ENCODE measurements around the gene EGFL8.
"Not testable (repeated sequence)": the region's sequence is repeated elsewhere in the genome, so short reads cannot be mapped to it uniquely, and the experiment has no call there.

EGFL8 gene

DNA sequence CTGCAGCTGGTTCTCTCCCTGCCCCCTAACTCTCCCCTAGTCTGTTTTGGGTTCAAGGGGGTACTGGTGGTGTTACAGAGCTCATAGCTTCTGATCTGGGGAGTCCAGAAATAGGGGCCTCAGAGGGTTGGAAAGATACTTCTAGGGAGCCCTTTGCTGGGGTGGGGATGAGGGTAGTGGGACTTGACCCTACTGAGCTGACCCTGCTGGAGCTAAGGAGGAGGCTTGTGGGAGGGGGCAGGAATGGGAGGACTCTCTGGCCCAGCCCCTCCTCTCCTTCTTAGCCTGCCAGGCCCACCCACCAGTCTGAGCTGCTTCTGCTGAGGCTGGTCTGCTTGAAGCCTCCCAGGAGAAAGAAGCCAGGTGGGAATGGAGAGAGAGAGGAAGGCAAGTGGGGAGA, at the start of gene EGFL8:
Gene EGFL8, plus strand, starts transcription at position 301 of the 400 bp plus-strand sequence. CDS start 1,571 bp downstream, outside the sequence.
- DNase-seq: no peak

DNA sequence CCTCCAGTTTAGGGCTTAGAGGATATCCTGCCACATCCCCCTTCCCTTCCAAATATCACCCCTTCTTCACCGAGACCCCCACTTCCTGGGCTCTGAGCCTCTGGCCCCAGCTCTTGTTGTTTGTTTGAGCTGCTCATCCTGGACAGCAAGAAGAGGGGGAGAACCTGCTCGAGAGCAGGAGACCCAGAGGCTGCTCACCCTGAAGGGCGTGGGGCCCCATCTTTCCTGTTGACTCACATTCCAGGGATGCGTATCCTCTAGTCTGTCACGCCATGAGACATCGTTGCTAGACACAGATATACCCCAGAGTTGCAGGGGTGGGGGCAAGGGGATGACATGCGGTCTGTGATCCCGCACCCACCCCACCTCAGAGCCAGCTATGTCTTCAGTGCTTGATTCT, 49.6 kb upstream of the EGFL8 start:
- no peak for DNase-seq

DNA sequence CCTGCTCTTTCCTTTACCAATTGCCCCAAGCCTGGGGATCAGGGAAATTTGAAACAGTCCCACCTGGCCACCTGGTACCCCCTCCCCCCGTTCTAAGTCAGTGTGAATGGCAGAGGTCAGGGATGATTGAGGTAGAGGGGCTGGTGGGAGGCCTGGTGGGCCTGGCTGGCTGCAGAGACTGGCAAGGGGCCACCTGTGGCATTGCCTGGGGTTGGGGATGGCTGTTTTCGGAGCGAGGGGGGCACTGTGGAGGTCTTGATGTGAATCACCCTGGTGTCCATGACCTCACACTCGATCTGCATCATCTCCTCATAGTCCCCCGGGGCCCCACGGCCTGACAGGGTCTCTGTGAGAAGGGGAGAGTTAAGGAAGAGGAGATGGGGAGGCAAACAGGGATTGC, 48.8 kb upstream of the EGFL8 start:
- DNase-seq: no peak

DNA sequence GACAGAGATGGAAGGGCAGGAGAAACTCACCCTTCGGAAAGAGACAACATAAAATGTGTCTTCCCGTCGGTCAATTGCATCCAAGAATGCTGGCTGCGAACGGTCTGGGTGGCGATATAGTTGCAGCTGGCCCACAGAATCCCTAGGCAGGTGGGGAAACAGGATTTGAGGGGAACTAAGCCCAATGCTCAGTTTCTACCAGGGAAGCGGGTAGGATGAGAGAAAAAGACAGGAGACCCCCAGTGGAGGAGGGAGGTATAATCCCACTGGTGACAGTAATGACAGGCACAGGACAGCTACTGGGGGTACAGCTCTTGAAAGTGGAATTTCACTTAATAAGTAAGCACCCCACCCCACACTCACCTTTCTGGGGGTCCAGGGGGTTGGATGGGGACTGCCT, 47.7 kb upstream of the EGFL8 start:
- DNase-seq: no peak

DNA sequence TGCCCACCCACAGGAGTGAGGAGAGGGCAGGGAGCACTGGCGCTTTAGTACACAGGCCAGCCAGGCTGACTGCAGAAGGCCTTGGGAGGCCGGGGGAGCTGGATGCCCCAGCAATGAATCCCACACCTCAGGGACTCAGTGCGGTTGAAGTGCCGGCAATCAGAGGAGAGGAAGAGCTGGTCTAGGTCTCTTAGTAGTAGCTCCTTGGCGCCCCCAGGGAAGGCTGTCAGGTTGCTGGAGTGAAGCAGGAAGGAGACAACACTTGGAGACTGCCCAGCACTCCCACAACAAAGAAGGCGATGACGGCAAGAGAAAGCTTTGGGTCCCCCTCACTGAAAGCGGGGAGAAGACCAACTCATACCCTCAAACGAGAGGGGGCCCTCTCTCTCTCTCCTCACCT, 46.9 kb upstream of the EGFL8 start:
- DNase-seq: no peak

DNA sequence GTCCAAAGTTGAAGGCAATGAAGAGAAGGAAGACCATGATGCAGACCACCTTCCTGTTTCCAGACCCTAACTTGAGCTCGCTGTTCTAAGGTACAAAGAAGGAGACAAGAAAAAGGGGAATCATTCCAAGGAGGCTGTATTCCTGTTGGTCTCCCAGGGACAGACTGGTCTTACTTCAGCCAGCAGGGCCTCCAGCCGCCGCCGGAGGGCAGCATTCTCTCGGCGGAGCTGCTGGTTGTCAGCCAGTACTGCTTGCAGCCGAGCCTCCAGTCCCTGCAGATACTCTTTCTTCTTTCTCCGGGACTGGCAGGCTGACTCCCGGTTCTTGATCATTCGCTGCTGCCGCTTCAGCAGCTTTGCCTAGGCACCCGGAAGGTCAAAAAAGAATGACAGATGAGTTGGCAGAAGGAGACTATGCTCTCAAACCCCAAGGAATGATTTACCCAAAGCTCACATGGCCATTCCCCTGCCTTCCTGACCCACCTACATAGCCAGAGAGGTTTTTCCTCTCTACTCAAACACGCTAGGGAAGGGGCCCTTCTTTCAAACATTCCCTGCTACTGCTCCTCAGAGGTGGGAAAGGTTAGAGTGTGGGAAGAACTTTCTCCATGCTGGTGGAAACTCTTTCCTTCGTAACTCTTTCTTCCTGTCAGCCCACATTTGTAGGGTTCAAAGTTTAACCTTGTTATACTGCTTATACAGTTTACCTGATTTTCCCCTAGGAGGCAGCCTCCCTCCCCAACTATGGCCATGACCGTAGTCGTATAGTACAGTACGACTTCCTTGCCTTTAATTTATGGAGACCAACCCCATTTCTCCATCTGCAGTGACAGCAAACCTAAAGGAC, 45.4 kb upstream of the EGFL8 start:
- peak; percentile 69 to 76 for DNase-seq

DNA sequence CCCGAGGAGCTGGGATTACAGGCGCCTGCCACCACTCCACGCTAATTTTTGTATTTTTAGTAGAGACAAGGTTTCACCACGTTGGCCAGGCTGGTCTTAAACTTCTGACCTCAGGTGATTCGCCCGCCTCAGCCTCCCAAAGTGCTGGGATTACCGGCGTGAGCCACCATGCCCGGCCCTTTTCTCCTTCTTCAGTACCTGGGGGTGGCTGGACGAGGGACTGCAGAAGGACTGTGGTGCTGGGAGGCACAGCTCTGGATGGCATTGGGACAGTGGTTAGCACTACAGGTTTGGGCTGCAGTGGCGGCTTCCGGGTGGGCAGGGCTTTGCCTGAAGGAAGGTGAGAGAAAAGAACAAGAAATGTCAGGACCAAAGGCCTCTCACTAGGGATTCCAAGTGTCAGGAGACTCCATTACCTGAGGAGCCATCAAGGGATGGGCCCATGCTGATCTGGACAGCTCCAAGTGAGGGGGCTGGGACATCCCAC, 43.8 kb upstream of the EGFL8 start:
- no peak for DNase-seq

DNA sequence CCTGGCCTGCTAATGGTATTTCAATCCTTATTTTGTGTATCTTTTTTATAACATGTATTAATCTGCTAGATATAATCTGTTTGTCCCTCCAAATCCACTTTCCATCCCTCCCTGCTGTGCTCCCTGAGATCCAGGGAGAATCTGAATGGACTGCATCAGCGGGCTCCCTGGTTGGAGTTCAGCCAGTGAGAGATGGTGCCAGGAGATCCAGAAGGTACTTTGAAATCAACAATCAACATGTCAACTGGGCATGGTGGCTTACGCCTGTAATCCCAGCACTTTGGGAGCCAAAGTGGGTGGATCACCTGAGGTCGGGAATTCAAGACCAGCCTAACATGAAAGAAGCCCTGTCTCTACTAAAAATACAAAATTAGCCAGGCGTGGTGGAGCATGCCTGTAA, 40.7 kb upstream of the EGFL8 start:
- DNase-seq: no peak

DNA sequence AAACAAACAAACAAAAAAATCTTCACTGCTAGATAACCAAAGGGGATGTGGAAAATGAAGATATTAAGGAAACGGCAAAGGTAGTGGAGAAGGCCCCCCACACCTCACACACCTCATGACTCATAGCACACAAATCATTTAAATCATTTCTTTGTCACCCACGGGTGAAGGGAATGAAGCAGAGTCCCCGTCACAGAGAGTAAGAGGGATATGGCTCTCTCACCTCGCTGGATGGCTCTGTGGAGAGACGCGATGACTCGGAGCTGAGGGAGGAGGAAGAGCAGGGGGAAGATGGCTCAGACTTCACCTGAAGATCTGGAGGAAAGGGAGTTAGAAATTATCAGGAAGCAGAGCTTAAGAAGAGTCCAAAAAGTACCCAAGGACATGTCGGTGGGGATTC, 37.5 kb upstream of the EGFL8 start:
- no peak for DNase-seq

DNA sequence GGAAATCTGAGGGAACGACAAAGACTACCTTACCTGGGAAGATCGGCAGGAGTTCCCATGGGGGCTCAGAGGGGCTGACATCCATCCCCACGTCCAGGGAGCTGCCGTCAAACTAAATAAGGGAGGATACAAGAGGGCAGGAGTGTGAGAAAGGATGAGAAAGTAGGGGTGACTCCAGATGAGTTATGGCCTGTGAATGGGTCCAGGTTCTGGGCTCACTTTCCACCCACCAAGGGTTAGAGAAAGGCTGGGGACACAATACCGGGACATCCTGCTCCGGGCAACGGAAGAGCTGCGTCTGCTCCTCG, 37.0 kb upstream of the EGFL8 start:
- no peak for DNase-seq

DNA sequence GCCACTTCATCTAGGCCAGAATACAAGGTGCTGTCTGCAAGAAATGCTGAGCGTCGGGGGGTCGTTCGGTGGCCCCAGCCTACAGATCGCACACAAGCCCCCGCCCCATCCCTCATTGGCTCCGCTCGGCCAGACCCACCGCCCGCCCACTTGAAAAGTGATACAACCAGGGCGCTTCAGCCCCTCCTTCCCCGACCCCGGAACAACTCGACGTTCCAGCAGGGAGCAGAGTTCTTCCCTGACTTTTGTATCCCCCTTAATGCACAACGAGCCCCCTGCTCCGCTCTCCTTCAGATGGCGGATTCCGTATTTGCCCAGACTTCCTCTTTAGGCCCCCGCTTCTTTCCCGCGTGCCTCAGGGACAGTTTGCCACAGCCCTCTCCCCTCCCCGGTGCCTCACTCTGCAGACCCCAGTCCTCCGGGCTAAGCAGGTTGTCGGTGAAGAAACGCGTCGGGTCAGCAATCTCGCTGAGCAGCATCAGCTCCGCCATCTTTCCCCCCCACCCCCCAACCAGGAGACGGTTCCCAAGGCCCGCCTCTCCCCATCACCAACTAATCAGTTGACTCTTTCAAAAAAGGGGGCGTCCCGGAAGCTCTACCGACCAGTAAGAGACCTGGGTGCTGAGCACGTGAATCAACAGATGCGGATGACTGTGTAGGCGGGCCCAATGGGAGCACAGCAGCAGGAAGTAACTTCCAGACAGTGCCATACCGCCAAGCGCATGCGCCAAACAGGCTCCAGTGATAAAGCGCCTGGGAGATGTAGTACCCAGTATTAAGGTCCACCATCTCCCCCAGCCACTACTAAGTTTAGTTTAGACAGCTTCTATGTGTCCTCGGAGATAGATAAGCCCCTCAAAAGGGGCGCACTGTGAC, 36.4 kb upstream of the EGFL8 start, which contains the start of gene ATF6B:
Gene ATF6B, minus strand, starts transcription at position 530 of the 876 bp plus-strand sequence. Its CDS starts 39 bp downstream, at position 491.
- peak; percentile 98 to 100 for DNase-seq

DNA sequence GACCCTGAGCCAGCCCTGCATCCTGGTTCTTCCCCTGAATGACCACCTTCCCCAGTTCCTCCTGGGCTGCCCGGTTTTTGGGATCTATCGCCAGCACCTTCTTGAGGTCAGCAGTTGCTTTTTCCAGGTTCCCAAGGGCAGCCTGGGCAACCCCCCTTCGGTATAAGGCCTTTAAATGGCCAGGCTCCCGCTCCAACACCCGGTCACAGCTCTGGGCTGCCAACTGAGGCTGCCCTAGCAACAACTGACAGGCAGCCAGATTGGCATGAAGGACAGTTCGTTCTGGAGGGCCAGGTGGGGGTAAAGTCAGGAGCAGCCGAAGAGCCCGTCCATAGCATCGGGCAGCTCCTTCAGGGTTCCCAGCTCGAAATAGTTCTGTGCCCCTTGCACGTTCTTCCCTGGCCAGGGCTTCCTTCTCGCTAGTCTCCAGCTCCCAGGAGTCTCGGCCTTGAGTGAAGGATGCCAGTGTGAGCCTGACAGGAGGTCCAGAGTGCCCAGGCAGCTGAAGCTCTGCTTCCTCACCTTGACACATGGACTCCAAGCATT, 35.6 kb upstream of the EGFL8 start:
- no peak for DNase-seq

DNA sequence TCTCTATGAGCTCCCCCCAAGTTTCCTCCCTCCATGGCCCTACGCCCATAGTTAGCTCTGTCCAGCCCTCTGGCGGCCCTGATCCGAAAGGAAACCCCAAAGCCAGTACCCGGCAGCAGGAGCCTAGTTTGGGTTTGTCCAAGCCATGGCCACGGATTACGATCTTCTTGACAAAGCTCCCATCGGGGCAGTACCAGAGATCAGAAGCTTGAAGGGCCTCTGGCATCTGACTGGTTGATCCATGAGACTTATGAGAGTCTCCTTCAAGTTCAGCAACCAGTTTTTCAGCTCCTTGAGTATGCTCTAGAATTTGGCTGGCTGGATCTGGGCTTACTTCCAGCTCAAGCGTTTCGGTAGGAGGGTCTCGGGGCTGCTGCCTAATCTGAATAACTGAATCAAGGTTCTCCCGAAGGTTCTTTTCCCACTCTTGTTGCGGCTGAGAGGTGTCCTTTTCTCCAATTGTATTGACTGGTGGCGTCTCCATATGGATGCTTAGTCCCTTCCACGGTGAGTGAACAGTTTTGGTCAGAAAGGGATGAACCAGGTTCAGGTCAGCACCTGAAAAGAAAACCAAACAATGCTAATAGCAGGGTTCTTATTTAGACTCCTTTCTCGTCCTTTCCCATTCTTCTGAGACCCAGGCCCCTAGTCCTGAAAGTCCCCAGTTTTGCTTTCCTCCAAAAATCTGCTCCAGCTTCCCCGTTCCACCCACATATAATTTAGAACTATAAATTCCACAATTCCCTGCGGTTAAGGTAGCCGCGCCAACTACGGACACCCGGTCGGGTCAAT, 34.9 kb upstream of the EGFL8 start:
- DNase-seq: no peak

DNA sequence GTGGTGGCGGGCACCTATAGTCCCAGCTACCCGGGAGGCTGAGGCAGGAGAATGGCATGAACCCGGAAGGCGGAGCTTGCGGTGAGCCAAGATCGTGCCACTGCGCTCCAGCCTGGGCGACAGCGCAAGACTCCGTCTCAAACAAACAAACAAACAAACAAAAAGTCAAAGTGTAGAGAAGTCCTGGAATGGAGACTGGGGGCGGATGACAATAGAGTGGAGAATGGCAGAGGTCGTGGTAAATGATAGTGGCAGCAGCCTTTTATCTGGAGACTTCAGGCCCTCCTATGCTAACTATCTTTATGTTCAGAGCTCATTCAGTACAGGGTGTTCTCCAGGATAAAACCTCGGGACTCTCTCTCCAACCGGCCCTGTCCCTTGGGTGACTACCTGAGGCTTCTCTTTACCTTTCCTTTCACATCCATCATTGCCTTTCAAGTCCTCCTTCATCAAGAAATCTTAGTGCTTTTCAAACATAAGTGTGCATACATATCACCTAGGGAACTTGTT, 32.9 kb upstream of the EGFL8 start:
- no peak for DNase-seq

DNA sequence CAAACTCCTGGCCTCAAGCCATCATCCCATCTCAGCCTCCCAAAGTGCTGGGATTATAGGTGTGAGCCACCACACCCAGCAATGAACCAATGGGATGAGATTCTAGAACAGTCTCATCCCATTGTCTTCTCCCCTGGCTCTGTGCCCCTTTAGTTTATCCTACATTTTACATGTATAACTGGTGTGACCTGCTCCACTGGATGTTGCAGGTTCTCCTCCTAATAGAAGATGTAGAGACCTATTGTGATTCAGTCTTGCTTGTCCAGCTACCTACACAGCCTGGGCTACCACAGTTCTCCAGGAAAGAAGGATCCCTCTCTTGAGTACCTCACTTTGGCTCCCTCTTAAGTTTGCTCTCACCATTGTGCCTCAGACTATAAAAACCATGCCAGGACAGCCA, 32.3 kb upstream of the EGFL8 start:
- no peak for DNase-seq

DNA sequence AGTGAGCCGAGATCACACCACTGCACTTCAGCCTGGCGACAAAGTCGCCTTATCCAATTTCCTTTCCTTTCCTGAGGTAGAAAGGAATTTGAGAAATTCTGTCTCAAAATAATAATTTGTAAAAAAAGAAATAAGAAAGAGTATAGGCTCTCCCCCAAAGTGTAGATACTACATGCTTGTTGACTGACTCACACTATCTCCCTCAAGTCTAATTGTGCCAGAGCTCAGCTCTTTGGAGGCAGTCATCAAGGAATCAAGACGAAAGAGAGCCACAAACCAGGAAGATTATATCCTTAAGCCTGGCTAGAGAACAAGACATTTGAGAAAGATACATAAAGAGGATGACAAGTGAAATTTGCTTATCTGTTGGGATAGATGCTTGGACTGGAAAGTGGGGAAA, 30.6 kb upstream of the EGFL8 start:
- no peak for DNase-seq

DNA sequence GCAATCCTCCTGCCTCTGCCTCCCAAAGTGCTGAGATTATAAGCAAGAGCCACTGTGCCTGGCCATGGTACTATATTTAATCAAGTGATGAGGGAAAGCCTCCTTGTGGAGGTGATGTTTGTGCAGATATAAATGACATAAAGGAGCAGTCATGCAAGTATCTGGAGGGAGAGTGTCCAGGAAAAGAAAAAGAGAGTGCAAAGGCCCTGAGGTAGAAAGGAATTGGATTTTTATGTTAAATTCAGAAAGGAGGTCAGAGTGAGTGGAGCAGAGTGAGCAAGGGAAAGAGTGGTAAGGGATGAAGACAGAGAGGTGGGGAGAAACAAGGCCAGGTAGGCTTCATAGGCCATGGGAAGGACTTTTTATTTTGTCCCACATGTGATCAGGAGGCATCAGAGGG, 26.9 kb upstream of the EGFL8 start:
- no peak for DNase-seq

DNA sequence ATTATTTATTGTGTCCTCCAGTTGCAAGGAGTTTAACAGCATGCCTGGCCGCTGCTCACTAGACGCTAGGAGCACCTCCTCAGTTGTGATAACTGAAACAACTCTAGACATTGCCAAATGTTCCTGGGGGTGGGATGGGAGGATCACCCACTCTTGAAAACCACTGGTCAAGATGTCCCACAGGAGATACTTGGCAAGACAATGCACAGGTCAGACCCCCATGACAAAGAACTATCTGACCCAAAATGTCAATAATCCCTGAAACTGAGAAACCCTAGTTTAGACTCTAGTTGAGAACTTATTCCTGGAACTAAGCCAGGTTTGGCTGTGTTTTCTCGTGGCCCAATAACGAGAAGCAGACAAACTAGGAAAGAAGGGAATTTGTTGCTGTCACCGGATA, 24.8 kb upstream of the EGFL8 start:
- DNase-seq: no peak

DNA sequence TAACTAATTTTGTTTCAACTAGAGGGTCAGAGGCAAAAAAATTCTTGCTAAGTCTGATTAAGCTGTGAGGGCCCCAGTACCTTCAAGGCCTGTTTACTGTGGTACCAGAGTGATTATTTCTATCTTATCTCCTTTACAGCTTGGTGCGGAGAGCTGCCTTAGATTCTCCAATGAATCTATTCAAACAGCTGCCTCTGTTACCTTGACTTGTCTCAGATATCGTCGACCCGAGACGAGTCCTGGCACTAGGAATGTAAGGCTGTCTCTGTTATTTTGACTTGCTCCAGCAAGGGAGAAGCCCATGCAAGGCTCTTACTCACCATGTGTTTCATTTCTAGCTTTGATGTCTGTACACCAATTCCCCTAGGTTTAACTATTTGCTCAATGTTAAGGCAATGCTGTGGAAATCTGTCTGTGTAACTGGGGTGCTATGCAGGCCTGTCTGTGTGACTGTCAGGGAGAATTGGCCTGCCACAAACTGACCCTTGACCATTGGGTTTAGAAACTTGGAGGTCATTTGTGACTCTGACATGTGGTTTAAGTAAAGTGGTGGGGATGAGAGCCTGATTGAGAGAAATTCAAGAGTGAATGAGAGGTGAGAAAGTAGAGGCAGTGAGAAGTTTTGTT, 23.9 kb upstream of the EGFL8 start:
- DNase-seq: no peak

DNA sequence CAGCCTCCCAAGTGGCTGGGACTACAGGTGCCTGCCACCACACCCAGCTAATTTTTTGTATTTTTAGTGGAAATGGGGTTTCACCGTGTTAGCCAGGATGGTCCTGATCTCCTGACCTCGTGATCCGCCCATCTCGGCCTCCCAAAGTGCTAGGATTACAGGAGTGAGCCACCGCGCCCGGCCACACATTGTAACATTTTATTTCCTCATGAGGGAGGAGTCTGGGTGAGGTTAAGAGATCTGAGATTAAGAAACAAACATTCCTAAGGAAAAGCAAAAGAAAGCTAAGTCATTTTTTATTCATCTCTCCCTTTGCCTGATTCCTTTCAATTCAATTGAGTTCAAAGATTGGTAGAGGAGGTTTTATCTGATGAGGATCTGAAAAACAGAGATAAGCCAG, 20.2 kb upstream of the EGFL8 start:
- not testable (repeated sequence) for DNase-seq

DNA sequence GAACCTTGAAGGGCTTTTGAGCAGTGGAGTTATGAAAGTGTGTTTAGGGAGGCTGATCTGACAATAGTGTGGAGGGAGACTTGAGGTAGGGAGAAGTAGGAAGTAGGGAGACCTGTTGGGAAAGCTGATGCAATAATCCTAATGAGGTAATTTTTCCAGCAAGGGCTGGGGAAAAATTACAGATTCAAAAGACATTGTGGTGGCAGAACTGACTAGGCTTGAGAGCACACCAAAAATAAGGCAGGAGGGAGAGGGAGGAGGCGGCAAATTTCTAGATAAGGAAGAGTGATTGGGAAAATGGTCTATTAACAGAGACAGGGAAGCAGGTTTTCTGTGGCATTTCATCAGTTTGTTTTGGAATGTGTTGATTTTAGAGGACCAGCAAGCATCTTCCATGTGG, 18.1 kb upstream of the EGFL8 start:
- no peak for DNase-seq

DNA sequence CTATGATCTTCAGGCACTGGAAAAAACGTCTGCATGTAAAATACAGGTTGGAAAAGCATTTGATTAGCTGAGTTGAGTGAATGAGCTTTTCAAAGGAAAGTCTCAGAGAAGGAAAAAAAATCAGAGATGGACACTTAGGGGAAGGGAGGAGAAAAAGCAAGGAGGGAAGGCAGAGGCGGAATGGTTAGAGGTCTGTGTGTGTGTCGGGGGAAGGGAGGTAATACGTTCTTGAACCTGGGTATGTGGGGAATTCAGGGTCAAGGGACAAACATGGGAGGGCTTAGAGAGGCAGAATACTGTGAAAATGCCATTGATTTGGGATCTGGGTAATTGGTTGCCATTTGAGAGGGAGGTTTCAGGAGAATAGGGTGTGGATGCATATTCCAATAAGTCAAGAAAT, 17.7 kb upstream of the EGFL8 start:
- DNase-seq: no peak
